ENCODE measurements around the gene TMEM147. TPM values are rescaled to one million over a fixed set of nuclear protein-coding genes. Genes with fewer than 3 reads are reported as not detected.

TMEM147 gene, protein sequence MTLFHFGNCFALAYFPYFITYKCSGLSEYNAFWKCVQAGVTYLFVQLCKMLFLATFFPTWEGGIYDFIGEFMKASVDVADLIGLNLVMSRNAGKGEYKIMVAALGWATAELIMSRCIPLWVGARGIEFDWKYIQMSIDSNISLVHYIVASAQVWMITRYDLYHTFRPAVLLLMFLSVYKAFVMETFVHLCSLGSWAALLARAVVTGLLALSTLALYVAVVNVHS
- polyA plus RNA-seq (2013, experiment 1 of 2; ENCODE audit: insufficient read length) = 81.4 TPM
- polyA plus RNA-seq (2013, experiment 2 of 2; ENCODE audit: insufficient read length) = 83.1 TPM

DNA sequence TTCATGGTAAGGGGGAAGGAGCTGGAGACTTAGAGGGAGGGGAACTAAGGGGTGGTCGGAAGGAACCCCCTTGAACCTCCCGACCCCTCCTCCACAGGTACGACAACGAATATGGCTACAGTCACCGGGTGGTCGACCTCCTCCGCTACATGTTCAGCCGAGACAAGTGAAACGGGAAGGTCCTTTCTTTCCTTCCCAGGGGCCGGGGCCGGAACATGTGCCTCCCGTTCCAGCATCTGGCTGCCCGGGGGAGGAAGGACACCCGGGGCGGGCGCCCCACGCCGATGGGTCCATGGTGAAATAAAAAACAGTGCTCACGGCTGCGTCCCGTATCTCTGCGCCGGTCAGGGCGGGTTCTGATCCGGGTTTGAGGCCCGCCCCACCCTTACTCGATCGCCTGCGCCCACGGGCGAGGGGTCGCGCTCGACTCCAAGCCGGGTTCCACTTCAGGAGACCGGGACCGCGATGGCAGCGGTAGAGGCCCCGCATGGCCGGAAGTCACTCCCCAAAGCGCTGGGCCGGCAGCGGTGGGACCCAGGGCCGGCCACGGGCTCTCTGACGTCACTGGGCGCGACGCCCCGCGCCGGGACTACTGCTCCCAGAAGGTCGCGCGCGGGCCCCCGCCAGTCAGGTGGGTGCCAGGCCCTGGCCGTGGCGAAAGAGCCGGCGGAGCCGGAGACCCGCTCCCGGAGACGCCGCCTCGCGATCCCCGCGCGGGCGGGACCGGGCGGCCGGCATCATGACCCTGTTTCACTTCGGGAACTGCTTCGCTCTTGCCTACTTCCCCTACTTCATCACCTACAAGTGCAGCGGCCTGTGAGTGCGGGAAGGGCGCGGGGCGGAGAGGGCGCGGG is at the start of gene TMEM147:
Gene TMEM147 (plus strand): TSS at position 626 of the 854 bp plus-strand sequence. CDS start 114 bp downstream, at position 740.
- DNase-seq = peak; percentile 87

DNA sequence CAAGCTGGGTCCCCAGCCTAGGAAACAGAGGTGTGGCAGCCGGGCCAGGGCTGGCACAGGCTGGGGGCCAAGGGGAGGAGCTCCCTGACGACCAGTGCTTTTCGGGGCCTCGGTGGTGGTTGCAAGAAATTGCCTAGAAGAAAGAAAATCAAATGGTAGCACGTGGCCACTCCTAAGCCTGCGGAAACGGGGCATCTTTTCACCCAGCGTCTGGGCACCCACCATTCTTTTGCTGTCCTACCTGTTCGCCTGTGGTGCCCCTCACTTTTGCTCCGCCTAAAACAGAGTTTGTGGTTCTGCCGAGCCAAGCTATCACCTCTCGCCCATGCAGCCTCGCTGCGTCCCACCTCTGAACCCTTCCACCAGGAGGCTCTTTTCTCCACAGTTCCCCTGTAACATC is 48.0 kb upstream of the TMEM147 start:
- DNase-seq = no peak

DNA sequence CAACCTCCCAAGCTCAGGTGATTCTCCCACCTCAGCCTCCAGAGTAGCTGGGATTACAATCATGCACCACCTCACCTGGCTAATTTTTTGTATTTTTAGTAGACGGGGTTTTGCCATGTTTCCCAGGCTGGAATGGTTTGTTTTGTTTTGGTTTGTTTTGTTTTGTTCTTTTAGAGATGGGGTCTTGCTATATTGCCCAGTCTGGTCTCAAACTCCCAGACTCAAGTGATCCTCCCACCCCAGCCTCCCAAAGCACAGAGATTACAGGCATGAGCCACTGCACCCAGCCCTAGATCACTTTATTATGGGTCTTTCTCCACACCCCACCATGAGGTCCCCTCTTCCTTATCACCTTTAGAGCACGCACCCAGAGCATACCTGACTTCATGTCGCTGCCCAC is 47.2 kb upstream of the TMEM147 start:
- DNase-seq = no peak

DNA sequence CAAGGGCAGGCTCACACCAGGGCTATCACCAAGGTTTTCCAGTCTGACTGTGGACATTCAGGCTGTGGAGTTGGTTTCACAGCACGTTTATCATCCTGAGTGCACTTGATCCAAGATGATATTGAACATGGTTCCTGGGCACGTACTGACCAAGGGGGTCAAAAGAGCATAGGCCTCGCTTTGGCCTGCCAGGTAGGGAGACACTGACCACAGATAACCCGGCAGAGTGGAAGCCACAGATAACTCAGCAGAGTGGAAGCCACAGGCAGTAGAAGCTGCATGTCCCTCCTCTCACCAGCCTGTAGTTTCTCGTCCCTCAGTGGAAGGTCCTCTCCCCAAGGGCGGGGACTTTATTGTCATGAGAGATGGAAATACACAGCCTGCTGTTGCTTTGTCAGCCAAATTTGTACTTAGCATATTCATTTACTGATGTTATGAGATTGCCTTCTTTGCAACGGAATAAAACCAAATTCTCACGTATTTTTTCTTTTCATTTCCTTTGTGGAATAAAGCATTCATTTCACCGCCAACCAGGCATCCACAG is 46.4 kb upstream of the TMEM147 start:
- no peak for DNase-seq

DNA sequence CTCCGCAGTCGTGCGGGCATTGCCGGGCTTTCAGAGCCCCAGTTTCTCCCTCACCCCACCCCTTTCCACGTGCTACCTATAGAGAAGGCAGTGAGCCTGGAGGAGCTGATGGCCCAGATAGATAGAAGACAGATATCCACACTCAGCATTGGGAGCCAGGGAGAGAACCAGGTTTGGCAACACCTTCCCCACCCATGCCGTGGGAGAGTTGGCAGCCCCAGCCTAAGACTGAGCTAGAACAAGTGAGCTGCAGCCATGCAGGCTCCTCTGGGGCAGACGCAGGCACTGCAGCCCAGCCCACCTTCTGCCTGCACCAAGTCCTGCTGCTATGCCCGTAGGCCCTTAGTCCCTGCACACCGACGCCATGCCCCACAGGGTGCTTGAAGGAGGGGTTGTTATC is 44.8 kb upstream of the TMEM147 start:
- DNase-seq = no peak

DNA sequence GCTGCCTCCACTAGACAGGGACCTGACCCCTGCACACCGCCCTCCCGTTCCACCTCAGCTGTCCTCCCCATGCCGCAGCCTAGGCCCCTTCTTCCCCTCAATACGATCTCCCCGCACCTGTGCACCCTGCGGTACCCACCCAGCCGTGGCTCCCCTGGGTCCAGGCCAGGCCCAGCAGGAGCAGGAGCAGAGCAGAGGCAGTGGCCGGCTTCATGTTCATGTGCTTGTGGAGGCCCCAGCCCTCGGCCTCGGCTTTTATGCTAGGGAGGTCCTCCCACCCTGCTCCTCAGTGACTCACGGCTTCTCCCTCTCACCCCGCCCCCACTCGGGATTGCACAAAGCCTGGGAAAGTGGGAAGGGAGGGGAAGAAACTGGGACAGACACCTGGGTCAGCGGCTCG is 43.7 kb upstream of the TMEM147 start:
- no peak for DNase-seq

DNA sequence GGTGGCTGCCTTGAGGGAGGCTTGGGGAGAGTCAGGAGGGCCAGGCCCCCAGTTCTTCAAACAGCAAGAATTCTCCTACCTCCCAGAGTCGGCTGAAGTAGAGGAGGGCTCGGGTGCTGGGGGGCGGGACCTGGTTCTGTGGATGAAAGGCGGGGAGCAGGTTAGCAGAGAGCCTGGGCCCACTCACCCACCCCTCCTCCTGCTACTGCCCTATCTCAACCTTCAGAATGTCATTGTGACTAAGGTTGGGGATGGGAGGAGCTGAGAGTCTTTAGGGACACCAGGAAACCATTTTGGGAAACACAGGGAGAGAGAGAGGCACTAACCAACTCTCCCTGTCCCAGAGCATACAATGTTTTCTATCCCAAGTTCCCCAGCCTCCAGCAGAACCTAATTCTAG is 42.7 kb upstream of the TMEM147 start:
- DNase-seq = no peak

DNA sequence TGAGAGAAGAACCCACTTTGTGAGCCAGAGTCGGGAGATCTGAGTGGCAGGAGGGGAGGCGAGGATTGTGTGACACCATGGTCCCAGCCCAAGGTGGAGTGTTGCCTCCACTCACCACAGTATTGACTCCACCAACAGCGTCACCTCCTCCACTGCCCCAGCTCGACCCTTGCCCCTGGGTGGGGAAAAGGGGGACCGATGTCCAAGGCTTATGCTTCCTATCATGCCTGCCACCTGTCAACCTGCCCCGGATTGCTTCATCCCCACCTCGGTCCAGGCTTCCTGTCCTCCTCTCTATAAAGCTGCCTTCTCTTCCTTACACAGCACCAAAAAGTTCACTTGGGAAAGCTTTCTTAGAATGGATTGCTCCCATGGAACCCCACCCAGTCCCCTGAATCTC is 39.4 kb upstream of the TMEM147 start:
- DNase-seq = no peak

DNA sequence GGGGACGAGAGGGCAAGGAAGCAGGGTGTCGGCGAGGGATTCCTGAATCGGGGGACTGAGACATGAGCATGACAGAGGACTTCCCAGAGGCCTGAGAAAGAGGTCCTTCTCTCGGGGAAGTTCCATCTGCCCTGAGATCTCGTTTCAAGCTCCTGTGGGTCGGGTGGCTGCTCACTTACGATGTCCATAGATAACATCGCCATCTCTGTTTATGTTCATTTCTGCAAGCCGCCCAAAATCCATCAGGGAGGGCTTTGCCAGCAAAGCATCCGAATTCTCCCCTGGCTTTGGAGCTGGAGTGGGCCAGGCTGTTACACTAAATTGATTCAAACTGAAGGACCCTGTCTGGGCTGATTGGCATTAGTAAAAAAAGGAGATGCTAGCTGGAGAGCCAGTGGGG is 37.9 kb upstream of the TMEM147 start:
- DNase-seq = no peak

DNA sequence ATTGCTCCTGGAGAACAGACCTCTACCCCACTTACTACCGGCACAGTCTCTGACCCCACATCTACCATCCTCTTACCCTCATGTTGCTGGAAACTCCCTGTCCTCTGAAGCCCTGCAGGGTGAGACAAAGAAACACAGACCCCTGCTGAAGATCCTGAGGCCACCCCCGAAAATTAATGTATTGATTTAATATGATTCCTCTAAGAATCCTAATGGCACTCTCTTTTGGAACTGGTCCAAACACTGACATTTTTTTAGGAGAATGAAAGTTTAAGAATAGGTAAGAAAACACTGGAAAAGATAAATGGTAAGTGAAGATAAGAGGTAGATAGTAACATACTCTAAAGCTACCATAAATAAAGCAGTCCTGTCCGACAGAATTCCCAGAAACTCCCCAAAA is 37.3 kb upstream of the TMEM147 start:
- no peak for DNase-seq

DNA sequence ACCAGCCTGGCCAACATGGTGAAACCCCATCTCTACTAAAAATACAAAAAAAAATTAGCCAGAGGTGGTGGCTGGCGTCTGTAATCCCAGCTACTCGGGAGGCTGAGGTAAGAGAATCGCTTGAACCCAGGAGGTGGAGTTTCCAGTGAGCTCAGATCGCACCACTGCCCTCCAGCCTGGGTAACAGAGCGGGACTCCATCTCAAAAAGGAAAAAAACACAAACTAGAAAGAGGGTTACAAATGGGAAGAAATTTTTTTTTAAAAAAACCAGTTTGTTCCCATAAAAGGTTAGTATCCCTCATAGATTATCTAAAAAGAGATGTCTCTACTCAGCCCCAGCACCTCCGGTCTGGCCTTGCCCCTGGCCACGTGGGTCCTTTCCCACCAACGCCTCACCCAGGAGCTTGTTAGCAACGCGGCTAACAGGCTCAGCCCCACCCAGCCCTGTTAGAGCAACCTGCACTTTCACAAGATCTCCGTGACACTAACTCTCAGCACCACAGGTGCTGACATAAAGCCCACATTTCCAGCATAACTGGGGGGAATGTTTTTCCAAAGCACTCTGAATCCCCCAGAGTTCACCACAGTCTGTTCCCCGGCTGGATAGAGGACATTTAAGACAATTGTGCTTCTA is 36.3 kb upstream of the TMEM147 start:
- no peak for DNase-seq

DNA sequence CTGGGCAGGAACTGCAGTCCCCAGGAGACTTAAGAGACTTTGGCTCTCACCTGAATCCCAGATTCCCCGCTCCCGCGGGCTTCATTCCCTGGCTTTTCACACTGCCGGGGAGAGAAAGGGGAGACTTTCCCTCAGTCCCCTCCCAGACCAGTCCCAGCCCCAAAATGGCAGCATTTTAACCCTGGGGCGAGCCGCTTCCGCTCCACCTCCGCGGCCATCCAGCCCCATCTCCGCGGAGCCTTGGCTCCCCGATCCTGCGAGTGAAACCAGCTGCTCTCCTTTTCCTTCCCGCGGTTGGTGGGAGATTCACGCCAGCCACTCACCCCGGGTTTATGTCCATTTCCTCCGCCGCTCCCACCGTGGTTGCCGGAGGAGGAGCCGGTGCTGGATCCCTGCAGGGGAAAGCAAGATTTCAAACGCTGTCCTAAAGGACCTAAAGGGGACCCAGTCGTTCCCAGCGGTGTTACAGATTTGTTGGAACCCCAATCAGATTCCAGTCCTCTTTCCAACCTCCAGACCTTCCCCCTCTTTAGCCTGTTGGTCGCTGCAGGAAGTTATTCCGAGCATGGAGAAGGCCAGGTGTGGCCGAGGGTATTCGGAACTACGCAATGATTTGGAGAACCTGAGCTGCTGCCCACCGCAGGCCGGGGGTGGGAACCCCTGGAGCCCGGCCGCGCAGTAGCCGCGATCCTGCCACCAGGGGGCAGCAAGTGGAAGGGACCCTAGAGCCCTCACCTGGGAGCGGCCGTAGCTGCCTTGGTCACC is 35.4 kb upstream of the TMEM147 start:
- peak; percentile 44 for DNase-seq

DNA sequence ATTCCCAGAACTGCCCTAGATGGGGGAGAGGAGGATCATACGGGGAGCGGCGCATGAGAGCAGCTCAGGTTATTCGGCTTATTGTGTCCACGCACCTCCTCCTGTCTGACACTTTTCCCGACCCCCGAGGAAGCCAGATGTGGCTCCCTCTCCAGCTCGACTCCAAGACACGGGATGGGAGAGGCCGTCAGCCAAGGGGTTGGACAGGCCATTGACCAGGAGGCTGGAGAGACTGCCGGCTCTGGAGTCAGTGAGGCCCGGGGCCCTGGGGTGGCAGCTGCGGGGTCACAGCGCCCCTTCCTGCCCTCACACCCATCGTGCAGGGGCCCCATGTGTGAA is 34.8 kb upstream of the TMEM147 start:
- DNase-seq = no peak

DNA sequence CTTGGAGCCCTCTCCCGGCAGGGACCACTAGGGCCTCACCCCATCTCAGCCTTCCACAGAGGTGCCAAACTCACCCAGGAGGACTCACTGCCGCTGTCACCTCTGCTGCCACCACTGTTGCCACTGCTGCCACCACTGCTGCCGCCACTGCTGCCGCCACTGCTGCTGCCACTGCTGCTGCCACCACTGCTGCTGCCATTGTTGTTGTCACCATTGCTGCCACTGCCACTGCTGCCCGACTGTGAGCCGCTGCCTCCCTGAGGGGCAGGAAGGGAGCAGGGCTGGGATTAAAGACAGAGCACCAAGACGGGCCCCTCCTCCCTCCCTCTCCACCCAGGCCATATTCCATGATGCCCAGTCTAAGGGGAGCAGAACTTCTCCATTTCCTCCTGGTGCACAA is 34.1 kb upstream of the TMEM147 start:
- DNase-seq = no peak

DNA sequence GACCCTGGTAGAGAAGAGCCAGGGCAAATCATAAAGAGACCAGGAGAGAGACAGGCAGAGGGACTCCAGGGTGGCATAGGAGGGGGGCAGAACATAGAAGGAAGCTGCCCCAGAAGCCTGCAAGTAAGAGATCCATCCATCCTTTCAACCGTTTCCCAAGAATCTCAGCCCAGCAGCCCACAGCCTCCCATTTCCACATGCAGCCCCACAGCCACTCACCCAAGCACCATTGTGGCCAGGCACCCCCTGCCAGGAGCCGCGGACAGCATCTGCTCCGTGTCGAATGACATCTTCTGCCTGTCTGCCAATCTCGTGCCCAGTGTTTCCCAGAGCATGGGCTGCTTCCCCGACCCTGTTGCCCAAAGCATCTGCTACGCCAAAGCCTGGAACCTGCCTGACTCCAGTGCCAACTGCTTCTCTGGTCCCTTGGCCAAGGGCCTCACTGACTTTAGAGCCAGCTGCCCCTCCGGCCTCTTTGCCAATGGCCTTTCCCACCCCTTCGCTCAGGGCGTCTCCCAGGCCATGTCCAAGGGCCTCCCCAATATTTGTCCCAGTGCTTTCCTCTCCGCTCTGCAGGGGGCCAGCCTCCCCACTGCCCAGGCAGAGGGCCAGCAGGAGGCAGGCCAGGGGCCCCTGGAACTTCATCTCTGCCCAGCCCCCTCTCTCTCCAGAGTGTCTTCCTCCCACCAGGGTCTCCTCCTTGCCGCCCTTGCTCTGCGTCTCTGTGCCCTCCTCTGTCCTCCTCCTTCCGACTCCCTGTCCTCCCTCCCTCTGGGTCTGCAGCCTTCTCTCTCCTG is 32.4 kb upstream of the TMEM147 start:
- DNase-seq = no peak

DNA sequence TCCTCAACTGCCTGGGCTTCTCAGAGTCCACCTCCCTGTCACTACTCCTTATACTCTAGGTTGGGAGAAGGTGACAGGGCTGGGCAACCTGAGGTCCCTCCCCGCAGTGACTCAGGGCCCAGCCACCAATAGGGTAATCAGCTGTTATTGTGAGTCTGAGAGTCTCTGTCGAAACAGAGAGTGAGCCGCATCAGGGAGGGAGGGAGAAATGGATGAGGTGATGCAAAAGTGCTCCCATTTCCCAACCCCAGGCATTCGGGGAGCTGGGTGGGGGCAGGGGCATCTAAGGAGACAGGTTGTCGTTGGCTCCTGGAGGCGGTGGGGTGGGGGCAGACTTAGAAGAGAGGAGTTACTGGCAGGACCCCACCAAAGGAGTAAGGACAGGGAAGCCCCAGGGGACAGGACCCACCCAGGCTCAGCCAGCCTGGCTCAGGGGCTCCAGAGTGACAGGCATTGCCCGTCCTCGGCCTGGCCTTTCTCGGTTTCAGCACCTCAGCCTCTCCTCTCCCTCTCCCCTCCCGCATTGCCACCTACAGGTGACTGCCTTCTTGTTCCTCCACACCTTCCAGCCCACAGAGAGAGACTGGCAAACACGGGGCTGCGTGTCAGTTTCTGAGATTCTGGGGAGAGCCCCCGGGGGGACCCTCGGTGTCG is 31.7 kb upstream of the TMEM147 start, which contains the start of gene DMKN:
Gene DMKN (minus strand): TSS at position 22 of the 654 bp plus-strand sequence. CDS start 174 bp downstream, outside the sequence.
- peak; percentile 40 for DNase-seq

DNA sequence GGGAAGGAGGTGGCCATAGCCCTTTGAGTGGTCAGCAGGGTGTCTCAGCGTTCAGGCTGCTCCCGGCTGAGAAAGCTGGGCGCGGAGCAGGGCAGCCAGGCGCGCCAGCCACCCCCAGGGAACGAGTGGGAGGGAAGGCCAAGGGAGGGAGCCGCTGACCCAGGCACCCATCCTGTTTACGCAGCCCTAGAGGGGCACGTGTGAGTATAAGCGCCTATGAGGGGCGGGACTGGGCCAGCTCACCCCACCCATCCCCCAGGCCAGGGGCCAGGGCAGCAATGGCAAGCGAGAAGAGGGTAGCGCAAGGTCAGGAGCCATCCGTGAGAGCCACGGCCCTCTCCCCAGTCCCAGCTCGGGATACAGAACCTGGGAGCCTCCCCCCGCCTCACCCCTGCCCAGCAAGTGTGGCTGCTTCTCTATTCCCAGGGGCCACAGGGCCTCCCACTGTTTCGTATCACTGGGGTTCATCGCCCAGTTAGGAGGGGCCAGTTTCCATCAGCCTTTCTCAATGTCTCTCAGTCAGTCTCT is 31.1 kb upstream of the TMEM147 start:
- peak; percentile 8 for DNase-seq

DNA sequence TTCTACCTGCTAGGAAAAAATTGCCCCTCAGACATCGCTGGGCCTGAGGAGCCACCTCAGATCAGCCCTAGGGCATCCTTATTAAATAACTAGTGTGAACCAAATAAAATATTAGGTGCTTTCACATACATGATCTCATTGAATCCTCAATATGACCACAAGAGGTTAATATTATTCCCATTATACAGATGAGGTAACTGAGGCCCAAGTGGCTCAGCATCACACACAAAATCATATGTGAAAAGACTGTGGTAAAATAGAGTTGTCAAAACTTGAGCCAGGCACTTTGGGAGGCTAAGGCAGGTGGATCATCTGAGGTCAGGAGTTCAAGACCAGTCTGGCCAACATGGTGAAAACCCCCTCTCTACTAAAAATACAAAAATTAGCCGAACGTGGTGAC is 29.1 kb upstream of the TMEM147 start:
- DNase-seq = no peak

DNA sequence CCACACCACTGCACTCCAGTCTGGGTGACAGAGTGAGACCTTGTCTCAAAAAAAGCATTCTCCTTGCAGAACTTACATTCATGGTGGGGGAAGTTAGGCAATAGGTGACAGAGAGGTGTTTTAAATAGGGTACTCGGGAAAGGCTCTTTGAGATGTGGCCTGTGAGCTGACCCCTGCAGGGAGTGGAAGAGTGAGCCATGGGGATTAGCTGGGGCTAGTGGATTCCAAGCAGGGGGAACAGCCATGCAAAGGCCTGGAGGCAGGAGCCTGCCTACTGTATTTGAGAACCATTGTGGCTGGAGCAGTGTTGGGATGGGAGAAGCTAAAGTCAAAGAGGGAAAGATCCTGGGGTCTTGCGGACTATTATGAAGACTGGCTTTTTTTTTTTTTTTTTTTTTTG is 28.1 kb upstream of the TMEM147 start:
- no peak for DNase-seq

DNA sequence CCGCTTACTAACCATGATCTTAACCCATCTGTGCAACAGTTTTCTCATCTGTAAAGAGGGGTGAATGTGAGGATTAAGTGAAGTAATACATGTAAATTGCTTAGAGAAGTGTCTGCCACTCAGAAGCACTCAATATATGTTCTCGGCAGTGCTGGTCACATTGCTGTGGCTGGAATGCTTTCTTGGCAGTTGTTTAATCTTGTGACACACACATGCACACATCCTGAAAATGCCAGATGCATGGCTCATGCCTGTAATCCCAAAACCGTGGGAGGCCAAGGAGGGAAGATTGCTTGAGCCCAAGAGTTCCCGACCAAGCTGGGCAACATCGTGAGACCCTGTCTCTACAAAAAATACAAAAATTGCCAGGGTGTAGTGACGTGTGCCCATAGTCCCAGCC is 27.1 kb upstream of the TMEM147 start:
- DNase-seq = peak; percentile 97

DNA sequence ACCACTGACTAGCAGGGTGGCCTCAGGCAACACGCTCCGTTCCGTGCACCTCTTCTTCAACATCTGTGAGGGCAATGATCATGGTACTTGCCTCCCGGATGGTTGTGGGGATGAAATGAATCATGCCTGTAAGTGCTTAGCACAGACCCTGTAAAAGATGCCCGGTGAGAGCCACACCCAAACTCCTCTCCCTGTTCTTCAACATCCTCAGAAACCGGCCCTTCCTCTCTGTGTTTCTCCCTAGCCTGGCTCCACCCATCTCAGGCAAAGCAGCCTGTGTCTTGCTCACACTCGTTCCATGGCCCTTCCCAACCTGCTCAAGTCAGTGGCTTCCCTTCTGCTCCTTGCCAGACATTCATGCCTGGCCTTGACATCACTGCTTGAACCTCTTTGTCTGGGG is 26.1 kb upstream of the TMEM147 start:
- DNase-seq = peak; percentile 32
